Liver (tissue), 9 donors: ENCODE results near the gene FREM1. TPM values are rescaled to one million over a fixed set of nuclear protein-coding genes. Genes with fewer than 3 reads are reported as not detected.

Source experiments
- DNase-seq: peaks from one replicate; pipeline ENCODE4 v3.0.0-alpha.2; 2017; ENCODE audit warnings: low spot score
- H3K27ac ChIP-seq, 2 donors: one replicate each; pipeline ENCODE4 v1.7.0; 2013; ENCODE audit warnings: inconsistent platforms in 2 of 2, low read length in 2 of 2, control low read depth in 1 of 2, low read depth in 1 of 2, mild to moderate bottlenecking in 1 of 2
- H3K27me3 ChIP-seq, 4 donors: one replicate each; pipeline versions ENCODE4 v1.6.1 to v1.7.0; 2013; ENCODE audit warnings: low read length in 3 of 4, inconsistent platforms in 1 of 4, mild to moderate bottlenecking in 1 of 4, moderate library complexity in 1 of 4; ENCODE audit not compliant: control insufficient read depth in 4 of 4, insufficient read depth in 4 of 4
- H3K36me3 ChIP-seq, 4 donors: one replicate each; pipeline versions ENCODE4 v1.6.1 to v1.7.0; 2013; ENCODE audit warnings: low read length in 3 of 4, mild to moderate bottlenecking in 3 of 4, low read depth in 1 of 4, moderate library complexity in 1 of 4; ENCODE audit not compliant: control insufficient read depth in 4 of 4, insufficient read depth in 3 of 4
- H3K4me1 ChIP-seq, 4 donors: one replicate each; pipeline versions ENCODE4 v1.6.1 to v1.7.0; 2013; ENCODE audit warnings: low read length in 3 of 4, mild to moderate bottlenecking in 3 of 4, moderate library complexity in 1 of 4; ENCODE audit not compliant: control insufficient read depth in 4 of 4, insufficient read depth in 4 of 4
- H3K4me3 ChIP-seq, 3 donors: one replicate each; pipeline versions ENCODE4 v1.6.1 to v1.7.0; 2013; ENCODE audit warnings: low read length in 3 of 3, control low read depth in 1 of 3, low read depth in 1 of 3, mild to moderate bottlenecking in 1 of 3
- H3K9ac ChIP-seq, 2 donors: one replicate each; pipeline ENCODE4 v1.7.0; 2013; ENCODE audit warnings: low read length in 2 of 2, mild to moderate bottlenecking in 2 of 2, moderate library complexity in 2 of 2, control low read depth in 1 of 2, low read depth in 1 of 2
- H3K9me3 ChIP-seq, 4 donors: one replicate each; pipeline versions ENCODE4 v1.6.1 to v1.7.0; 2013; ENCODE audit warnings: low read length in 3 of 4; ENCODE audit not compliant: control insufficient read depth in 4 of 4
- ATF3 ChIP-seq: IDR thresholded peaks from 2 replicates; pipeline ENCODE4 v1.6.1; 2016; ENCODE audit warnings: antibody characterized with exemption
- CTCF ChIP-seq: fragments of 150-350 bp; IDR thresholded peaks from 2 replicates; pipeline ENCODE4 v1.5.1; 2017; ENCODE audit warnings: improper control_type of control experiment, low read depth, low read length; ENCODE audit not compliant: missing input control
- EGR1 ChIP-seq, 2 donors: IDR thresholded peaks; 2 replicates each; pipeline ENCODE4 v1.6.1; 2016 to 2018; ENCODE audit warnings: antibody characterized with exemption in 2 of 2, low read depth in 2 of 2
- FOXA1 ChIP-seq: IDR thresholded peaks from 2 replicates; pipeline ENCODE4 v1.6.1; 2016; ENCODE audit warnings: antibody characterized with exemption
- FOXA2 ChIP-seq: IDR thresholded peaks from 2 replicates; pipeline ENCODE4 v1.6.1; 2016; ENCODE audit warnings: antibody characterized with exemption
- GABPA ChIP-seq, 2 donors: IDR thresholded peaks in 1 of 2; conservative IDR thresholded peaks in 1 of 2; 2 replicates each; pipeline ENCODE4 v1.6.1; 2016; ENCODE audit warnings: antibody characterized with exemption in 2 of 2, mild to moderate bottlenecking in 1 of 2, moderate library complexity in 1 of 2
- HNF4A ChIP-seq, 2 donors: conservative IDR thresholded peaks; 2 replicates each; pipeline ENCODE4 v1.6.1; 2016; ENCODE audit warnings: antibody characterized with exemption in 2 of 2, mild to moderate bottlenecking in 2 of 2
- HNF4G ChIP-seq: IDR thresholded peaks from 2 replicates; pipeline ENCODE4 v1.6.1; 2016; ENCODE audit warnings: antibody characterized with exemption
- JUND ChIP-seq, 2 donors: IDR thresholded peaks; 2 replicates each; pipeline ENCODE4 v1.6.1; 2016; ENCODE audit warnings: antibody characterized with exemption in 2 of 2
- MAX ChIP-seq: IDR thresholded peaks from 2 replicates; pipeline ENCODE4 v1.6.1; 2016; ENCODE audit warnings: antibody characterized with exemption
- NR2F2 ChIP-seq: IDR thresholded peaks from 2 replicates; pipeline ENCODE4 v1.6.1; 2016; ENCODE audit warnings: antibody characterized with exemption
- RAD21 ChIP-seq, 2 donors: IDR thresholded peaks; 2 replicates each; pipeline ENCODE4 v1.6.1; 2016; ENCODE audit warnings: antibody characterized with exemption in 2 of 2, mild to moderate bottlenecking in 2 of 2
- REST ChIP-seq: IDR thresholded peaks from 2 replicates; pipeline ENCODE4 v1.6.1; 2016; ENCODE audit warnings: antibody characterized with exemption, mild to moderate bottlenecking
- RXRA ChIP-seq, 2 donors: IDR thresholded peaks; 2 replicates each; pipeline ENCODE4 v1.6.1; 2017 to 2018; ENCODE audit warnings: antibody characterized with exemption in 2 of 2, mild to moderate bottlenecking in 1 of 2
- SP1 ChIP-seq: IDR thresholded peaks from 2 replicates; pipeline ENCODE4 v1.6.1; 2018; ENCODE audit warnings: antibody characterized with exemption, mild to moderate bottlenecking
- TAF1 ChIP-seq: conservative IDR thresholded peaks from 2 replicates; pipeline ENCODE4 v1.6.1; 2016; ENCODE audit warnings: antibody characterized with exemption, mild to moderate bottlenecking
- YY1 ChIP-seq: IDR thresholded peaks from 2 replicates; pipeline ENCODE4 v1.6.1; 2016; ENCODE audit warnings: antibody characterized with exemption, mild to moderate bottlenecking
- ZBTB33 ChIP-seq: IDR thresholded peaks from 2 replicates; pipeline ENCODE4 v1.6.1; 2016; ENCODE audit warnings: antibody characterized with exemption
- WGBS: extraction: QIAGEN DNeasy Blood & Tissue Kit; methylation state at CpG from one replicate; pipeline ENCODE4 v1.1.7; 2013; 5-methylcytosine and 5-hydroxymethylcytosine counted together
- polyA plus RNA-seq, 2 donors: library from polyadenylated mRNA; stranded (reverse) in 1 of 2; unstranded in 1 of 2; fragments of 200-250 nt in 1 of 2; fragments of >200 nt in 1 of 2; fragmentation: Nextera tagmentation in 1 of 2; extraction: Ambion mirVana in 1 of 2; gene quantifications; one replicate each; pipeline versions ENCODE4 v1.2.1 to v1.2.3, GENCODE V29; 2013 to 2015
- total RNA-seq, 2 donors: library from RNA; depleted of rRNA; stranded (reverse); fragments of >200 nt; gene quantifications; one replicate each; pipeline ENCODE4 v1.2.3, GENCODE V29; 2014
- donor health status: healthy.
- donor health status: healthy.
- donor health status: healthy.
- donor health status: healthy.
- donor health status: healthy.

The FREM1 gene
- total and polyA plus RNA-seq, 4 donors = 0.39 to 4.7 (median 1.1) TPM

GRCh38 chr9:14780251-14780650, 130.0 kb downstream of the FREM1 start:
- Histone ChIP-seq H3K9me3 (no peaks in the 10 kb centered on the region), H3K36me3 (no peaks in the 10 kb centered on the region), H3K4me1 (no peaks in the 10 kb centered on the region), H3K4me3 (no peak overlapping the region), H3K27me3 (no peaks in the 10 kb centered on the region), H3K9ac (no peak overlapping the region), H3K27ac (no peak overlapping the region)
- DNase-seq = no peak
- 89% methylated on average over 5 of the region's 5 CpGs for WGBS
- TF ChIP-seq TAF1 (no peak), CTCF (no peak), YY1 (no peak), ATF3 (no peak), RAD21 (IDR thresholded peaks at IDR 0.05) (no peak), HNF4A (conservative IDR thresholded peaks at IDR 0.05) (no peak)

GRCh38 chr9:14779566-14780022, 130.6 kb downstream of the FREM1 start:
- Histone ChIP-seq H3K27me3 (no peaks in the 10 kb centered on the region), H3K27ac (no peak overlapping the region), H3K9ac (no peak overlapping the region), H3K4me3 (no peak overlapping the region), H3K4me1 (no peaks in the 10 kb centered on the region), H3K36me3 (peaks cover 0 to 2% (median 0%) of the 10 kb centered on the region in 4 donors), H3K9me3 (no peaks in the 10 kb centered on the region)
- TF ChIP-seq JUND (IDR thresholded peaks at IDR 0.05) = no peak
- TF ChIP-seq EGR1 (IDR thresholded peaks at IDR 0.05; ENCODE audit: low read depth in 2 of 2) = no peak
- TF ChIP-seq SP1 = no peak
- no peak for TF ChIP-seq NR2F2
- TF ChIP-seq HNF4G = no peak
- no peak for TF ChIP-seq MAX
- no peak for TF ChIP-seq RXRA (IDR thresholded peaks at IDR 0.05)
- no peak for DNase-seq
- WGBS = 69% methylated on average over 11 of the region's 11 CpGs

- H3K36me3 ChIP-seq = peaks cover 0 to 2% (median 0%) of the 10 kb centered on the region in 4 donors
- DNase-seq = no peak
- no peak for TF ChIP-seq ZBTB33
- no peak for TF ChIP-seq TAF1
- TF ChIP-seq ATF3 = no peak
- no peak for TF ChIP-seq RAD21 (IDR thresholded peaks at IDR 0.05)
- no peak for TF ChIP-seq GABPA (IDR thresholded peaks at IDR 0.05 in 1 of 2, conservative IDR thresholded peaks at IDR 0.05 in 1 of 2)
- no peak for TF ChIP-seq EGR1 (IDR thresholded peaks at IDR 0.05; ENCODE audit: low read depth in 2 of 2)
- no peak for TF ChIP-seq YY1
- no peak for TF ChIP-seq SP1
- no peak for TF ChIP-seq REST
- no peak for TF ChIP-seq CTCF
- no peak for TF ChIP-seq RXRA (IDR thresholded peaks at IDR 0.05)
- TF ChIP-seq JUND (IDR thresholded peaks at IDR 0.05) = no peak
- no peak for TF ChIP-seq NR2F2
- TF ChIP-seq FOXA1 = no peak
- no peak for TF ChIP-seq HNF4G
- TF ChIP-seq FOXA2 = no peak
Observed at GRCh38 chr9:14778565-14778964, 131.7 kb downstream of the FREM1 start.

More at GRCh38 chr9:14778565-14778964, 131.7 kb downstream of the FREM1 start:
- Histone ChIP-seq H3K4me1 (no peaks in the 10 kb centered on the region), H3K27ac (no peak overlapping the region), H3K9ac (no peak overlapping the region), H3K9me3 (no peaks in the 10 kb centered on the region), H3K27me3 (no peaks in the 10 kb centered on the region), H3K4me3 (no peak overlapping the region)
- 89% methylated on average over 6 of the region's 6 CpGs for WGBS
